ENCODE data around the gene CBFA2T3. TPM values are rescaled to one million over a fixed set of nuclear protein-coding genes. Genes with fewer than 3 reads are reported as not detected.

Gene CBFA2T3
- total RNA-seq, 1 experiment from 2014 or later: 13.7 TPM

DNA sequence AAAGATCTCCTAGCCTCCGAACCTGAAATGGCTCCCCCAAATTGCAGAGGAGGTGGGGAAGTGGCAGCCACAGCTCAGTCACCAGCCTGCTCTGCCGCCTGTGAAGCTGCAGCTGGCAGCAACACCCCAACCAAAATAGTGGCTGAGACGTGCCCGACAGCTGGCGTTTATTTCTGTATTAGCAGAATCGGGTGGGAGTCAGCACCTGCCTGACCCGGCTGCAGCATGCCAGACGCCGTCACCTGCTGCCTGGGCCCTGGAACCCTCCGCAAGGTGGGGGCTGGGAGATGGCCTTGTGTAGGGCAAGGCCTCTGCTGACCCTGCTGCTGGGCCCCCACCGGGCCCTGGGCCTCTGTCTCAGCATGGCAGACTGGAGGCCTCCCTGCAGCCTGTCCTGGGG, 93.1 kb downstream of the CBFA2T3 start:
- DNase-seq (ENCODE audit: low read depth, low spot score) (no peak), ATAC-seq (no peak)
- ChIA-PET POLR2A (no interaction called here), CTCF (no interaction called here)
- no peak overlapping the region for H3K4me3 ChIP-seq (ENCODE audit: low read depth in 2 of 2, low read length in 2 of 2)
- in situ Hi-C loops (cut with HindIII; ENCODE audit: low pct_unique_long_range_greater_than_20kb, low sequenced_read_pairs): no loop called here
- no peak overlapping the region for H3K27ac ChIP-seq (ENCODE audit: low read length)
- BruUV-seq (replicated peaks): no TSS peak
- H3K27me3 ChIP-seq (ENCODE audit: control insufficient read depth, insufficient read depth, low read length): no peaks in the 10 kb centered on the region
- TF ChIP-seq, protein P1, sequence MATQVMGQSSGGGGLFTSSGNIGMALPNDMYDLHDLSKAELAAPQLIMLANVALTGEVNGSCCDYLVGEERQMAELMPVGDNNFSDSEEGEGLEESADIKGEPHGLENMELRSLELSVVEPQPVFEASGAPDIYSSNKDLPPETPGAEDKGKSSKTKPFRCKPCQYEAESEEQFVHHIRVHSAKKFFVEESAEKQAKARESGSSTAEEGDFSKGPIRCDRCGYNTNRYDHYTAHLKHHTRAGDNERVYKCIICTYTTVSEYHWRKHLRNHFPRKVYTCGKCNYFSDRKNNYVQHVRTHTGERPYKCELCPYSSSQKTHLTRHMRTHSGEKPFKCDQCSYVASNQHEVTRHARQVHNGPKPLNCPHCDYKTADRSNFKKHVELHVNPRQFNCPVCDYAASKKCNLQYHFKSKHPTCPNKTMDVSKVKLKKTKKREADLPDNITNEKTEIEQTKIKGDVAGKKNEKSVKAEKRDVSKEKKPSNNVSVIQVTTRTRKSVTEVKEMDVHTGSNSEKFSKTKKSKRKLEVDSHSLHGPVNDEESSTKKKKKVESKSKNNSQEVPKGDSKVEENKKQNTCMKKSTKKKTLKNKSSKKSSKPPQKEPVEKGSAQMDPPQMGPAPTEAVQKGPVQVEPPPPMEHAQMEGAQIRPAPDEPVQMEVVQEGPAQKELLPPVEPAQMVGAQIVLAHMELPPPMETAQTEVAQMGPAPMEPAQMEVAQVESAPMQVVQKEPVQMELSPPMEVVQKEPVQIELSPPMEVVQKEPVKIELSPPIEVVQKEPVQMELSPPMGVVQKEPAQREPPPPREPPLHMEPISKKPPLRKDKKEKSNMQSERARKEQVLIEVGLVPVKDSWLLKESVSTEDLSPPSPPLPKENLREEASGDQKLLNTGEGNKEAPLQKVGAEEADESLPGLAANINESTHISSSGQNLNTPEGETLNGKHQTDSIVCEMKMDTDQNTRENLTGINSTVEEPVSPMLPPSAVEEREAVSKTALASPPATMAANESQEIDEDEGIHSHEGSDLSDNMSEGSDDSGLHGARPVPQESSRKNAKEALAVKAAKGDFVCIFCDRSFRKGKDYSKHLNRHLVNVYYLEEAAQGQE (IDR thresholded peaks at IDR 0.05; ENCODE audit: insufficient read depth in 1 of 2, low read depth in 2 of 2, low read length in 1 of 2): no peak
- TF ChIP-seq TCF7L2 (IDR thresholded peaks at IDR 0.05; ENCODE audit: low read depth, low read length): no peak
- no peak for TF ChIP-seq POLR2AphosphoS5 (IDR thresholded peaks at IDR 0.05; ENCODE audit: low read depth, low read length)
- TF ChIP-seq, protein P2, sequence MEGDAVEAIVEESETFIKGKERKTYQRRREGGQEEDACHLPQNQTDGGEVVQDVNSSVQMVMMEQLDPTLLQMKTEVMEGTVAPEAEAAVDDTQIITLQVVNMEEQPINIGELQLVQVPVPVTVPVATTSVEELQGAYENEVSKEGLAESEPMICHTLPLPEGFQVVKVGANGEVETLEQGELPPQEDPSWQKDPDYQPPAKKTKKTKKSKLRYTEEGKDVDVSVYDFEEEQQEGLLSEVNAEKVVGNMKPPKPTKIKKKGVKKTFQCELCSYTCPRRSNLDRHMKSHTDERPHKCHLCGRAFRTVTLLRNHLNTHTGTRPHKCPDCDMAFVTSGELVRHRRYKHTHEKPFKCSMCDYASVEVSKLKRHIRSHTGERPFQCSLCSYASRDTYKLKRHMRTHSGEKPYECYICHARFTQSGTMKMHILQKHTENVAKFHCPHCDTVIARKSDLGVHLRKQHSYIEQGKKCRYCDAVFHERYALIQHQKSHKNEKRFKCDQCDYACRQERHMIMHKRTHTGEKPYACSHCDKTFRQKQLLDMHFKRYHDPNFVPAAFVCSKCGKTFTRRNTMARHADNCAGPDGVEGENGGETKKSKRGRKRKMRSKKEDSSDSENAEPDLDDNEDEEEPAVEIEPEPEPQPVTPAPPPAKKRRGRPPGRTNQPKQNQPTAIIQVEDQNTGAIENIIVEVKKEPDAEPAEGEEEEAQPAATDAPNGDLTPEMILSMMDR (IDR thresholded peaks at IDR 0.05): no peak
- no peak for TF ChIP-seq SIN3A (IDR thresholded peaks at IDR 0.05; ENCODE audit: borderline replicate concordance, insufficient read depth, low read depth, low read length)
- no peaks in the 10 kb centered on the region for H3K9me3 ChIP-seq (ENCODE audit: control insufficient read depth, insufficient read depth, low read depth, low read length)
- H3K4me1 ChIP-seq (ENCODE audit: control insufficient read depth, insufficient read depth, low read length): peaks cover 7% of the 10 kb centered on the region
- intact Hi-C loops (cut with micrococcal nuclease; ENCODE audit: unreplicated experiment): no loop called here
- no peaks in the 10 kb centered on the region for H3K36me3 ChIP-seq (ENCODE audit: control insufficient read depth, insufficient read depth, low read length)

DNA sequence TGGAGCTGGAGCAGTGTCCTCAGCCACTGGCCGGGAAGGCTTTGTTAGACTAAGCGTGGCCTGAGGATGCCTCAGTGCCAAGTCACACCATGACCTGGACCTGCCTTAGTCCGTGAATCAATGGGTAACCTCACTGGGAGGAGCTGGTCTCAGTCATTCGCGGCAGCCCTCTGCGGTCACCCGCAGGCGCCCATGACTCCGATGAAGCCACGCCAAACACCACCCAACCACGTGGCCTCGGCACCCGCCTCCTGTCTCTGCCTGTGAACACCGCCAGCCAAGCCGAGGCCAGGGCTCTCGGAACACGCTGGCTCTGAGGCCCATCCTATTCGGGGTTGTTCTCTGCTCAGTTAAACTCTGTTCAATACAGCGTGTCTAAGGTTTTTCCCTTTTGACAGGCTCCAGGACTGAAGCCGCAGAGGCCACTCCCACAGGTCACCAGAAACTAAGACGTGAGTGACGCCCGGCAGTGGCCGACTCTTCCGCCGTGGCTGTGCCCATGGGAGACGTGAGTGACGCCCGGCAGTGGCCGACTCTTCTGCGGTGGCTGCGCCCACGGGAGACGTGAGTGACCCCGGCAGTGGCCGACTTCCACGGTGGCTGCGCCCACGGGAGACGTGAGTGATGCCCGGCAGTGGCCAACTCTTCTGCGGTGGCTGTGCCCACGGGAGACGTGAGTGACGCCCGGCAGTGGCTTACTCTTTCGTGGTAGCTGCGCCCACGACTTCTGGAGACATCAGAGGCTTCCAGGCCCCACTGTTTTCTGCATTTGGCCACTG, 93.7 kb downstream of the CBFA2T3 start:
- ATAC-seq: no peak
- Histone ChIP-seq H3K4me1 (ENCODE audit: control insufficient read depth, insufficient read depth, low read length) (peaks cover 7% of the 10 kb centered on the region), H3K27ac (ENCODE audit: low read length) (no peak overlapping the region), H3K9me3 (ENCODE audit: control insufficient read depth, insufficient read depth, low read depth, low read length) (no peaks in the 10 kb centered on the region), H3K4me3 (ENCODE audit: low read depth in 2 of 2, low read length in 2 of 2) (no peak overlapping the region), H3K27me3 (ENCODE audit: control insufficient read depth, insufficient read depth, low read length) (no peaks in the 10 kb centered on the region), H3K36me3 (ENCODE audit: control insufficient read depth, insufficient read depth, low read length) (no peaks in the 10 kb centered on the region)
- intact Hi-C loops (cut with micrococcal nuclease; ENCODE audit: unreplicated experiment) (no loop called here), in situ Hi-C loops (cut with HindIII; ENCODE audit: low pct_unique_long_range_greater_than_20kb, low sequenced_read_pairs) (no loop called here)
- DNase-seq (ENCODE audit: low read depth, low spot score): no peak
- ChIA-PET CTCF (no interaction called here), POLR2A (no interaction called here)
- TF ChIP-seq POLR2AphosphoS5 (IDR thresholded peaks at IDR 0.05; ENCODE audit: low read depth, low read length) (no peak), SIN3A (IDR thresholded peaks at IDR 0.05; ENCODE audit: borderline replicate concordance, insufficient read depth, low read depth, low read length) (no peak), TCF7L2 (IDR thresholded peaks at IDR 0.05; ENCODE audit: low read depth, low read length) (no peak)
- TF ChIP-seq, protein P1 (IDR thresholded peaks at IDR 0.05; ENCODE audit: insufficient read depth in 1 of 2, low read depth in 2 of 2, low read length in 1 of 2): no peak
- TF ChIP-seq, protein P2 (IDR thresholded peaks at IDR 0.05): no peak
- no TSS peak for BruUV-seq (replicated peaks)
